Measurements from ENCODE around the gene USP37.
"Not testable (repeated sequence)": the region's sequence is repeated elsewhere in the genome, so short reads cannot be mapped to it uniquely, and the experiment has no call there.

Gene USP37

DNA sequence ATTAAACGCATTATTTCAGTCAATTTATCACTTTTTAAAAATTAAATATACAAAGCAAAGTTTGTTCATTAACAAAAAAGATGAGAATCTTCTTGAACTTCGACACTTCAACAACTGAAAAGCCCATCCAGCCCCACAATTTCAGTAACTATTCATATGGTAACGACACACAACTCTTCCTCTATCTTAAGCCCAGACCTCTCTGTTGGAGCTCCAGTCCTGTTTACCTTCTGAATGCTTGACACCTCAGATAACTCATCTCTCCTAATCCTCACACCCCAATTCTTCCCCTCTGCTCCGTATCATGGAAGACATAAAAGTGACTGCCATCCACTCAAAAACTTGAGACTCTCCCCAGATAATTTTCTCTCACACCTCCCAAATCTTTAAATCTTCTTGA lies 12.6 kb downstream of the USP37 start:
- no peak for DNase-seq (ENCODE audit: low read depth)

GRCh38 chr2:218554225-218554624 lies 13.9 kb downstream of the USP37 start:
- DNase-seq (ENCODE audit: low read depth), result not testable (repeated sequence)

GRCh38 chr2:218547978-218548377 lies 20.2 kb downstream of the USP37 start:
- DNase-seq (ENCODE audit: low read depth), result no peak

- DNase-seq (ENCODE audit: low read depth), result no peak
Measured at GRCh38 chr2:218547511-218547910, 20.6 kb downstream of the USP37 start.

GRCh38 chr2:218546012-218546411 lies 22.1 kb downstream of the USP37 start:
- DNase-seq (ENCODE audit: low read depth), result no peak

GRCh38 chr2:218540015-218540414 lies 28.1 kb downstream of the USP37 start:
- peak; percentile 44 for DNase-seq (ENCODE audit: low read depth)

DNA sequence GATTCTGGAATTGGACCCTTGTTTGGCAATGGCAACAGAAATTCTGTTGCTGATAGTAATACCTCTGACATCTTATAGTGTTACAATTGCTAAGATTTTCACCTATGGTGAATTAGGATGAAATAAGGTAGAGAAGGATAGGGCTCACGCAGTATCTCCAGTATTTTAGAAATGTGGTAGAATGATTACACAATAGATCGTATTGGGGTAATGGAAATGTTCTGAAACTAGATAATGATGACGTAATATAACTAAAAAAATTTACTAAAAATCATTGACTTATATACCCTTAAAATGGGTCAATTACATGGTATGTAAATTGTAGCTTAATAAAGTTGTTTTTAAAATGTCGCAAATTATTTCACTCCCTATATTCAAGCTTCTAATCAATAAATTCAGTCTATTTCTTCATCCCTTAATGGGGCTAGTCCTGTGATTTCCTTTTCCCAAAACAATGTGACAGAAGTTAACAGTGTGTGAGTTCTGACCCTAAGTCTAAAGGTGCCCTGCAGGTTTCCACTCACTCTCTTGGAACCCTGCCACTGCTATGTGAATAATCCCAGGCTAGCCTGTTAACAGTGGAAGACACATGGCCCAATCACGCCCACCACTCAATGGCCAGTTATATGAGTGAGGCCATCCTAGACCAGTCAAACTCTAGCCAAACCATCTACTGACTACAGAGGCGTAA lies 31.2 kb downstream of the USP37 start:
- peak; percentile 10 for DNase-seq (ENCODE audit: low read depth)

DNA sequence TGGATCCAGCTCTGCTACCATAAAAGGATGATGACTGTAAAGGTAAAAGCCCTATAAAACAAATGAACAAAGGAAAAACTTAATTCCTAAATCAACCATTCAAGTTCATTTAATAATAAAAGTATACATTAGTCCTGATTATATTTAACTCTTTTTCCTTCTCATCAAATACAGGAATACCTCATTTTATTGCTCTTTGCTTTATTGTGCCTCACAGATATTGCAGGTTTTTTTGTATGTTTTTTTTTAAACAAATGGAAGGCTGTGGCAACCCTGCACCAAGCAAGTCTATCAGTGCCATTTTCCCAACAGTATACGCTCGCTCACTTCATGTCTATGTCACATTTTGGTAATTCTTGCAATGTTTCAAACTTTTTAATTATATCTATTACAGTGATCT lies 38.2 kb downstream of the USP37 start:
- no peak for DNase-seq (ENCODE audit: low read depth)

GRCh38 chr2:218528409-218528808 lies 39.7 kb downstream of the USP37 start:
- not testable (repeated sequence) for DNase-seq (ENCODE audit: low read depth)

- DNase-seq (ENCODE audit: low read depth), result no peak
Measured at GRCh38 chr2:218523651-218524050, 44.5 kb downstream of the USP37 start.

DNA sequence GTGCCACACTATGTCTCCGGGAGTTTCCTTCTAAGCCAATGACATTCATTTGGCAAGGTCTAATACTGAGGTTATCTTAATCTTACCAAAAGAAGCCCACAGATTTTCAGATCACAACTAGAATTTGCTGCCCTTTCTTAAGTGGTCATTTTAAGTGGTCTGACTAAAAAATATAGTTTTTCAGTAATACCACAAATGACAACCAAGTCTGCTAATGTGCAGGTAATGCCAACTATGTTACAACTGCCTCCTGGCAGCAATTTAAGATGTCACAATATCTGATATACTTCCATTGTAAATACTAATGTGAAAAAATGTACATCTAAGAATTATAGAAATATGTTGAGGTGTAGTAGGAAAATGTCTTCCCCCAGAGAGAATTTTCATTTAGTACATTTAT lies 49.3 kb downstream of the USP37 start:
- no peak for DNase-seq (ENCODE audit: low read depth)

- peak; percentile 46 for DNase-seq (ENCODE audit: low read depth)
Measured at GRCh38 chr2:218517434-218518206, 50.5 kb downstream of the USP37 start.

GRCh38 chr2:218516614-218517013 lies 51.5 kb downstream of the USP37 start:
- peak; percentile 22 for DNase-seq (ENCODE audit: low read depth)

DNA sequence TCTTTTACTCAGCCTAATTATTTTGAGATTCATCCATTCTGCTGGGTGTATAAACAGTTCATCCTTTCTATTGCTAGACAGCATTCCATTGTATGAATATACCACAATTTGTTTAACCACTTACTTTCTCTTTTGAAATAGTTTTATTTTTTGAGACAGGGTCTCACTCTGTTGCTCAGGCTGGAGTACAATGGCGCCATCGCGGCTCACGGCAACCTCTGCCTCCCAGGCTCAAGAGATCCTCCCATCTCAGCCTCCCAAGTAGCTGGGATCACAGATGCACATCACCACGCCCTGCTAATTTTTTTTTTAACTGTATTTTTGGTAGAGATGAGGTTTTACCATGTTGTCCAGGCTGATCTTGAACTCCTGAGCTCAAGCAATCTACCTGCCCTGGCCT lies 54.5 kb downstream of the USP37 start:
- no peak for DNase-seq (ENCODE audit: low read depth)

GRCh38 chr2:218508299-218508698 lies 59.9 kb downstream of the USP37 start:
- no peak for DNase-seq (ENCODE audit: low read depth)

DNA sequence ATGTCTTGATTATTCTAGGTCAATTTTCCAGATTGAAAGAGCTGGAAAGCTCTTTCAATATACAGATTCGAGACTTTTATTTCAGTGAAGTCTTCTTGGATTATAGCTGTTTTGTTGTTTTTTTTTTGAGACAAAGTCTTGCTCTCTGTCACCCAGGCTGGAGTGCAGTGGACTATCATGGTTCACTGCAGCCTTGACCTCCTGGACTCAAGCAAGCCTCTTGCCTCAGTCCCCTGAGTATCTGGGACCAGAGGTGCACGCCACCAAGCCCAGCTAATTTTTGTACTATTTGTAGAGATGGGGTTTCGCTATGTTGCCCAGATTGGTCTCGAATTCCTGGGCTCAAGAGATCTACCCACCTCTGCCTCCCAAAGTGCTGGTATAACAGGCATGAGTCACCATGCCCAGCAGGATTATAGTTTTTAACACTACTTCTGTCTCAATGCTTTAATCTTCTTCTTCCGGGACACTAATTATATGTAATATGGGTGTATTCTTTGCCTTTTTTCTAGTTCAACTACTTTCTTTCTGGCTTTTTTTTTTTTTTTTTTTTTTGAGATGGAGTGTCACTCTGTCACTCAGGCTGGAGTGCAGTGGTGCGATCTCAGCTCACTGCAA lies 62.3 kb downstream of the USP37 start:
- DNase-seq (ENCODE audit: low read depth), result no peak

DNA sequence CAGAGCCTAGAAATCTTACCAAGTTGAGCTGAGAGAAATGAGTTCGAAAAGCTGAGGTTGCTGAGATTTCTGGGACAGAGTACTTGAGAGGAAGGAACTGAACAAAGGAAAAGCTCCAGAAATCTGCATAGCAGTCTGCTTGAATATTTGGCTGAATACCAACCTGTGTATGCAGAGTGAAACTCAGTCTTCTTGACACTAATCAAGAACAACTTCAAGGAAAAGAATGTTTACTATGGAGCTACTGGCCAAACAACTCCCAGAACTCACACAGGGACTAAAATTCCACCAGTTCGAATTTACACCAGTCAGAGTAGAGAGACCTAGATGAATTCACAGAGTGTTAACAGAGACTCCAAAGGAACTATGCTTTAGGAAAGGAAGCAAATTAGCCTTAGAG lies 66.5 kb downstream of the USP37 start:
- peak; percentile 65 for DNase-seq (ENCODE audit: low read depth)

GRCh38 chr2:218500501-218501060 lies 67.6 kb downstream of the USP37 start:
- DNase-seq (ENCODE audit: low read depth), result no peak

GRCh38 chr2:218485986-218486667 lies 82.0 kb downstream of the USP37 start:
- DNase-seq (ENCODE audit: low read depth), result no peak

- DNase-seq (ENCODE audit: low read depth), result peak; percentile 51
Measured at GRCh38 chr2:218482651-218483050, 85.5 kb downstream of the USP37 start.

- DNase-seq (ENCODE audit: low read depth), result no peak
Measured at GRCh38 chr2:218479595-218479994, 88.6 kb downstream of the USP37 start.

DNA sequence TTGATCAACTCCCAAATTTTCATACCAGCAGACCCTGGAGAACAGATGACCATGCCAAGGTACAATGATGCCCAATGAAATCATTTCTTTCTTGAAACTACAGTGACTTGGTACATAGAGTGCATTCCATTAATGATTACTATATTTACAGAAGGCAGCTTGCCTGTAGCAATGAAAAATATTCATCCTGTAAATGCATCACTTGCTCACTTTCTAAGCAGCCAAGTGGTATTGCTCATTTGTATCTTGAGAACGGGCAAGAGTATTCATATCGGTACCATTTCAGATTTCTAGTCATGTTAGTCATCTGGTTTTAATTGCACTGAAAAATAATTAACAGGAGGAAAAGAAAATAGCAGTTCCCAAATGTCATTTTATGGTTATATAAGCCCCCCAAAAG lies 89.6 kb downstream of the USP37 start:
- DNase-seq (ENCODE audit: low read depth), result no peak
